ENCODE results near the gene RIN1. TPM values are rescaled to one million over a fixed set of nuclear protein-coding genes. Genes with fewer than 3 reads are reported as not detected.
"Not testable (repeated sequence)": the region's sequence is repeated elsewhere in the genome, so short reads cannot be mapped to it uniquely, and the experiment has no call there.

RIN1 gene
- total RNA-seq, 2 donors from 2014 or later: 2.2 to 2.6 TPM

GRCh38 chr11:66360406-66361073 is 24.3 kb upstream of the RIN1 start:
- 84 to 95% methylated on average over 5 to 15 of the region's 15 CpGs for WGBS, 2 experiments (ENCODE audit: insufficient coverage in 1 of 2, insufficient read length in 1 of 2)
- Mint-ChIP-seq H3K4me1 (no peaks in the 10 kb centered on the region), H3K27me3 (ENCODE audit: insufficient read depth) (no peaks in the 10 kb centered on the region), H3K36me3 (ENCODE audit: low read depth) (peaks cover 29% of the 10 kb centered on the region), H3K27ac (no peak overlapping the region), H3K4me3 (no peak overlapping the region), H3K9me3 (no peaks in the 10 kb centered on the region)
- Histone ChIP-seq H3K9me3 (ENCODE audit: control insufficient read depth, low read length) (no peaks in the 10 kb centered on the region), H3K36me3 (ENCODE audit: control insufficient read depth, insufficient read depth, low read length) (peaks cover 23% of the 10 kb centered on the region), H3K27me3 (ENCODE audit: control insufficient read depth, insufficient read depth, low read length, poor library complexity, severe bottlenecking) (no peaks in the 10 kb centered on the region), H3K4me1 (ENCODE audit: control insufficient read depth, insufficient read depth, low read length) (no peaks in the 10 kb centered on the region), H3K9ac (ENCODE audit: extremely low read depth, low read length, poor library complexity, severe bottlenecking) (no peak overlapping the region), H3K27ac (ENCODE audit: low read depth, low read length) (no peak overlapping the region), H3K4me3 (ENCODE audit: low read length) (no peak overlapping the region)
- TF ChIP-seq CTCF (conservative IDR thresholded peaks at IDR 0.05): no peak
- DNase-seq: no peak

- 80 to 88% methylated on average over 2 to 3 of the region's 3 CpGs for WGBS, 2 experiments (ENCODE audit: insufficient coverage in 1 of 2, insufficient read length in 1 of 2)
- no peak for TF ChIP-seq CTCF (conservative IDR thresholded peaks at IDR 0.05)
- Histone ChIP-seq H3K27ac (ENCODE audit: low read depth, low read length) (no peak overlapping the region), H3K4me3 (ENCODE audit: low read length) (no peak overlapping the region), H3K9me3 (ENCODE audit: control insufficient read depth, low read length) (no peaks in the 10 kb centered on the region), H3K27me3 (ENCODE audit: control insufficient read depth, insufficient read depth, low read length, poor library complexity, severe bottlenecking) (no peaks in the 10 kb centered on the region), H3K36me3 (ENCODE audit: control insufficient read depth, insufficient read depth, low read length) (peaks cover 18% of the 10 kb centered on the region), H3K9ac (ENCODE audit: extremely low read depth, low read length, poor library complexity, severe bottlenecking) (no peak overlapping the region), H3K4me1 (ENCODE audit: control insufficient read depth, insufficient read depth, low read length) (no peaks in the 10 kb centered on the region)
- Mint-ChIP-seq H3K27ac (no peak overlapping the region), H3K9me3 (no peaks in the 10 kb centered on the region), H3K4me1 (no peaks in the 10 kb centered on the region), H3K27me3 (ENCODE audit: insufficient read depth) (no peaks in the 10 kb centered on the region), H3K36me3 (ENCODE audit: low read depth) (peaks cover 21% of the 10 kb centered on the region), H3K4me3 (no peak overlapping the region)
- peak; percentile 77 for DNase-seq
These were observed 23.4 kb upstream of the RIN1 start for GRCh38 chr11:66359662-66360087.

- 96 to 98% methylated on average over 5 to 8 of the region's 8 CpGs for WGBS, 2 experiments (ENCODE audit: insufficient coverage in 1 of 2, insufficient read length in 1 of 2)
- not testable (repeated sequence) for H3K9ac ChIP-seq (ENCODE audit: extremely low read depth, low read length, poor library complexity, severe bottlenecking); DNase-seq; H3K9me3 Mint-ChIP-seq; H3K9me3 ChIP-seq (ENCODE audit: control insufficient read depth, low read length); H3K27ac Mint-ChIP-seq; H3K36me3 ChIP-seq (ENCODE audit: control insufficient read depth, insufficient read depth, low read length); H3K27me3 ChIP-seq (ENCODE audit: control insufficient read depth, insufficient read depth, low read length, poor library complexity, severe bottlenecking); H3K4me3 ChIP-seq (ENCODE audit: low read length); H3K27ac ChIP-seq (ENCODE audit: low read depth, low read length); H3K4me3 Mint-ChIP-seq; H3K27me3 Mint-ChIP-seq (ENCODE audit: insufficient read depth); H3K4me1 Mint-ChIP-seq; H3K4me1 ChIP-seq (ENCODE audit: control insufficient read depth, insufficient read depth, low read length)
- H3K36me3 Mint-ChIP-seq (ENCODE audit: low read depth): peaks cover 19% of the 10 kb centered on the region
These were observed 14.5 kb upstream of the RIN1 start for GRCh38 chr11:66350560-66351235.

All from endodermal cell (in vitro differentiated cells).